ENCODE data around the gene MAPK9.

MAPK9 gene

GRCh38 chr5:180291943-180292831 is at the start of gene MAPK9:
TSS of gene MAPK9 (minus strand) at chr5:180292083. CDS start at chr5:180280561, 11,522 bp downstream.
- DNase-seq = peak; percentile 79

DNA sequence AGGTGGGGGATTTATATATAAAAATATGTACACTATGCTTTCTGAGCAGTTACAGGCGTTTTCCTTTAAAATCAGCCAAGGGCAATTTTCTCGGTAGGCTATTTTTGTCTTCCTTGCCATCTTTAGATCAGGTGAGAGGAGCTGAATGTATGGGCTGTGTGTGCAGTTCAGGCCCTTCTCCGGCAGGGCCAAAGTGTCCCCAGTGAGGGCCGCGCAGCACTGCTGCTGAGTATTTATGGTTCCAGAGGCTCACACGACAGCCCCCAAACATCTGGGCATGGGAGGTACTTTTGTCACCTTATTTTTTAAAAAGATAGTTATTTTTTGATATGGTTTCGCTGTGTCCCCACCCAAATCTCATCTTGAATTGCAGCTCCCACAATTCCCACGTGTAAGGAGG is 49.7 kb upstream of the MAPK9 start:
- DNase-seq = no peak

- no peak for DNase-seq
Observed at GRCh38 chr5:180340856-180341255, 49.0 kb upstream of the MAPK9 start.

- DNase-seq = no peak
Observed at GRCh38 chr5:180339583-180340183, 47.8 kb upstream of the MAPK9 start.

GRCh38 chr5:180338001-180338707 is 46.3 kb upstream of the MAPK9 start:
- no peak for DNase-seq

DNA sequence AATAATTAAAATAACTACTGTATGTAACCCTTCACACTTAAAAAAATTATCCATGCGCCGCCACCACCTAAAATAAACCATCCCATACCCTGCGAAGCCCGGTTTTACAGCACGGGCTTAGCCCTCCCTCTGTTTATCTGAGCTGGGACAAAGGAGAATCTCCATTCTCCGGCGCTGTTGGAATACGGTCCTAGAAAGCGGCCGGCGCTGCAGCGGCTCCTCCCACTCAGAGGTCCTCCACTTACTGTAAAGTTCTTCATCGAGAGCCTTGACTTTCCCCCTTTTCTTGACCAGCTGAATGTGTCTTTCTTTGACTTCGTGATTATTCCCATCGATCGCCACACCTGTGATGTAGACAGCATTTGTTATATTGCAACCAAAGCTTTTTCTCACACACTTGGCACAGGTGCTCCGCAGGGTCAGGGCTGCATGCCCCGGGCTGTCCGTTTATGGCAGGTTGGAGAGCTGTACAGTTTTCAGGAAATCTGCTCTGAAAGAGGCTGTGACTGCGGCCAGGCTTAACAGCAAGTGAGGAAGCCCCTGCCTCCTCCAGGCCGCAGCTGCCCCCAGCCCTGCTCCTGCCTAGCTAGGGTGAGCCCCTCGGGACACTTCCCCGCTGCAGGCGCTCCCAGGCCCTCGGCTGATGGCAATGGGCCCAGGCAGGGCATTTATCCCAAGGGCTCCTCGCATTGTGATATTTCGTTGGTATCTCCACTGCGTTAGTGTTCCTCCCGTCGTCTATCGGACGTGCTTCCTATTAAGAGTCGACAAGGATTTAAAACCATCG is 44.5 kb upstream of the MAPK9 start:
- DNase-seq = no peak

GRCh38 chr5:180335614-180336233 is 43.8 kb upstream of the MAPK9 start:
- no peak for DNase-seq

DNA sequence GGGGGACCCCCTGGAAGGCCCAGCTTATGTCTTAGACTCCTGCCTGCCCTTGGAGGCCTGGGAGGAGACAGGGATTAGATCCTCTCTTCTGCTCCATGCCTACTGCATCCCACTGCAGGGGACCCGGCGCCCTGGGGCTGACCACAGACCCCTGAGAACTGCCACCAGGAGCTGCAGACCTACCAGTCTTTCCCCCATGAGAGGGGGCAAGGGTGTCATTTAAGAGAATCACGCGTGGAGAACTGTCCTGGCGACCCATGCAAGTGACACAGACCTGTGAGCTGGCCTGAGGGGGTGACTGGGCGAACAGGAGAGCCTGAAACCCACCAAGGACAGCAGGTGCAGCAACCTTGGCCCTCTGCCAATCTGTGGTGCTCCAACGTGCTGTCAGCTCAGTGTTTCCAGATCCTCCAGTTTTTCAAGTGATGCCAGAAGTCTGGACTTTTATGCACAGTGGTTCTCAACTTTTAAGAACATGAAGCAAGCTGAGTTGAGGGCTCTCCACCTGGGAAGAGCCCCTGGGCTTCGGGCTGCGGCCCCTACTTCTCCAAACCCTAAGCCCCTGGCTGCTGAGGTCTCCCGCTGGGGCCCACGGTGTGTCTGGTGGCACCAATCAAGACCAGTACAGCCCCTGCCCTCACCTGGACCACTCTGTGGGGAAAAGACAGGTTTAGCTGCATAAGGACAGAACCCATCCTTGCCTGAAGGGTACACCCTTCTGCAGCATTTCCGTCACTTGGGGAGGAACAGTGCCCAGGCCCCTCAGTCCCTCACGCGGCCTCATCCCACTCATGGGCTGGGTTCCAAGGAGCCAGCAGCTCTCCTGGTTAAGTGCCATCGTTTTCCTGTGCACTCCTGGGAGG is 43.1 kb upstream of the MAPK9 start:
- no peak for DNase-seq

- DNase-seq = no peak
Observed at GRCh38 chr5:180334176-180334575, 42.3 kb upstream of the MAPK9 start.

- no peak for DNase-seq
Observed at GRCh38 chr5:180333661-180334060, 41.8 kb upstream of the MAPK9 start.

DNA sequence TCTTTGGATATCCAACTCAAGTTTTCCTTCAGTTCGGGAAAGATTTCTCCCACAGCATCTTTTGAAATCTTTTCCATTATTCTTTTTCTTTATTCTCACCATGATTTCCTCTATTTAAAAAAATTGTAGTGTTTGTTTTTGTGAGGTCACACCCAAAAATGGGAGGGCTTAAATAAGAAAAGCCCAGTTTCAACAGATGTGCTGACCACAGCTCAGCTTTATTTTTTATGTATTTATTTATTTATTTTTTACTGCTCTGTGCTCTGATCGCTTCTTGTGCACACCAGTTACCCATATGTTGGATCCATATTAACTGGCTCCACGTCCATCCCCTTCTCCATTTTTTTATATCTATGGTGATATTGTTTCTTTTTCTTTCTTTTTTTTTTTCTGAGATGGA is 41.0 kb upstream of the MAPK9 start:
- DNase-seq = no peak

GRCh38 chr5:180332051-180332517 is 40.2 kb upstream of the MAPK9 start:
- no peak for DNase-seq

- no peak for DNase-seq
Observed at GRCh38 chr5:180331647-180331950, 39.7 kb upstream of the MAPK9 start.

DNA sequence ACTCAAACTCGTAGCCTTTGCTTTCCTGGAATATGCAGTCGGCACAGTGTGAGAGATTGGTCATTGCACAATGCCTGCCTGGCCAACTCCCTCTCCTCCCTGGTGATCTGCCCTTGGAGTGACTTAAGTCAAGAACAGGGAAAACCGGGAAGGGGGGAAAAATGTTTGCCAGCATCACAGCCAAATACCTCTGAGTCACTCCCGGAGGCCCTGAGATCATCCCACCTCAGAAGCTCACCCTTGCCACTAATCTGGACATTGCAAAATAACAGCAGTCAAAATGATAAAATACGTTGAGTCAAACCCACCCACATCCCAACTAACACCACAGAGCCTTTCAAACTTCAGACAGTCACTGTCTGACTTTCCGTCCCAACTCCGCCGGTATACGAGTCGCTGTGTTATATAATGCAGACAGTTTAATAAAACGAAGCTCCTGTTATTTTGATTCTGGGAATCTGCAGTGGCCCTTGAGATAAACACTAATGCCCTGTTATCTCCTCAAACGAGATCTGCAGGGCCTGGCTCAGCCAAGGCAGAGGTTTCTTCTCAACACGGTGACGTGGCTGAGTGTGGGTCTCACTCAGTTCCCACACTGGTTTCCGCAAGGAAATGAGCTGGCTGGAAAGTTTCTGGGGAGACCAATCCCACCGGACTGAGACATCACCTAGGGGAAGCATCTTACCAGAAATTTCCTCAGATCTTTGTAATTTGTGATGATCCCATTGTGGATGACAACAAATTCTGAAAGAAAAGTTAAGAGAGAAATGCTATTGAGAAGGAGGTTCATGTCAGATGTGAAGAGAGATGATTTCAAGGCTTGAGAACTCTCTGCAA is 39.1 kb upstream of the MAPK9 start:
- DNase-seq = no peak

- no peak for DNase-seq
Observed at GRCh38 chr5:180330270-180330648, 38.4 kb upstream of the MAPK9 start.

DNA sequence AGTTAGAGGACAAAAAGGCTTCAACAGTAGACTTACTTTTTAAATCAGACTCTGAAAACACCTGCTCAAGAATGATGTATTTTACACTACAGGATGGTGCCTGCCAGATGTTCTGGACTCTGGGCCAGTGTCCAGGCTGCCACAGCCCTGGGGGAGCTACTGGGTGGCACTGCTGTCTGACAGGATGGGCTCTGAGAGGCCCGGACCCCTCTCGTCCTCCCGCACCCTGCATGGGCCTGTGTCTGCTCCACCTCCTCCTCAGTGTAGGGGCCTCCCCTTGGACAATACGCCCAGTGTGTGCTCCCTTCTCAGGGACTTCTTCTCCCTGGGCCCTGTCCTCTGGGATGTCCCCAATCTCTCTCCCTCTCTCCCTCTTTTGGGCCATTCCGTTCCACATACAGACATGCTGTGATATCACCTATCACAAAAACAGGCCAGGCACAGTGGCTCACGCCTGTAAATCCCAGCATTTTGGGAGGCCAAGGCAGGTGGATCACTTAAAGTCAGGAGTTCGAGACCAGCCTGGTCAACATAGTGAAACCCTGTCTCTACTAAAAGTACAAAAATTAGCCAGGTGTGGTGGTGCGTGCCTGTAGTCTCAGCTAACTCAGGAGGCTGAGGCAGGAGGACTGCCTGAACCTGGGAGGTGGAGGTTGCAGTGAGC is 37.9 kb upstream of the MAPK9 start:
- no peak for DNase-seq

DNA sequence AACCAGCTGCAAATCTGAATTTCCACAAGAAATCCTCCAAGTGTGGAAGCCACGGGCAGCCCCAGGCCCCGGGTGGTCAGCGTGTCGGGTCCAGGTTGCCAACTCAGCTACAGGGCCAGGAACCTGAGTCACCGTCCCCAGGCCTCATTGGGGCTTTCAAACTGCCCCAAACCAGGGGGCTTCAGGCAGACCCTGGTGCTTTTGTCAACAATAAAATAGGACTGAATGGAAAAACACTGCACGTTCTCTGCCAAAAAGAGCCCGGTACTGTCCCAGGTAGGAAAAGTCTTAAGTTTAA is 37.2 kb upstream of the MAPK9 start:
- no peak for DNase-seq

- DNase-seq = peak; percentile 86
Observed at GRCh38 chr5:180328296-180329137, 36.6 kb upstream of the MAPK9 start.

- DNase-seq = no peak
Observed at GRCh38 chr5:180326989-180327565, 35.2 kb upstream of the MAPK9 start.

Data from stimulated activated CD4-positive, alpha-beta T cell treated with anti-CD3 and anti-CD28 coated beads, Interleukin-1b, Interleukin-23, amount 100 ng/mL, for 48 hours (primary cell).